HUES64 (cell line): ENCODE measurements around the gene SLC16A13.
"Not testable (repeated sequence)": the region's sequence is repeated elsewhere in the genome, so short reads cannot be mapped to it uniquely, and the experiment has no call there.

Source experiments
- H3K27ac ChIP-seq: 2 replicates; pipeline ENCODE4 v1.7.0; 2013; ENCODE audit warnings: low read depth, low read length, inconsistent platforms
- H3K27me3 ChIP-seq: 2 replicates; pipeline ENCODE4 v1.6.1; 2013; ENCODE audit warnings: mild to moderate bottlenecking, low read length; ENCODE audit not compliant: insufficient read depth
- H3K36me3 ChIP-seq: 2 replicates; pipeline ENCODE4 v1.6.1; 2013; ENCODE audit warnings: mild to moderate bottlenecking, low read length; ENCODE audit not compliant: insufficient read depth
- H3K4me1 ChIP-seq: 2 replicates; pipeline ENCODE4 v1.6.1; 2013; ENCODE audit warnings: mild to moderate bottlenecking, low read length, moderate library complexity; ENCODE audit not compliant: insufficient read depth
- H3K4me3 ChIP-seq: 2 replicates; pipeline ENCODE4 v1.5.1; 2013; ENCODE audit warnings: mild to moderate bottlenecking, low read length, moderate library complexity
- H3K9ac ChIP-seq: 2 replicates; pipeline ENCODE4 v1.6.1; 2013; ENCODE audit warnings: mild to moderate bottlenecking, low read depth, low read length
- H3K9me3 ChIP-seq: 2 replicates; pipeline ENCODE4 v1.6.1; 2013; ENCODE audit warnings: low read depth, low read length; ENCODE audit not compliant: insufficient read depth
- WGBS: fragments of 150-250, 120-280 bp; methylation state at CpG from one replicate; pipeline ENCODE4 v1.1.7; 2013; ENCODE audit warnings: missing lambda C conversion rate; 5-methylcytosine and 5-hydroxymethylcytosine counted together

Gene SLC16A13

DNA sequence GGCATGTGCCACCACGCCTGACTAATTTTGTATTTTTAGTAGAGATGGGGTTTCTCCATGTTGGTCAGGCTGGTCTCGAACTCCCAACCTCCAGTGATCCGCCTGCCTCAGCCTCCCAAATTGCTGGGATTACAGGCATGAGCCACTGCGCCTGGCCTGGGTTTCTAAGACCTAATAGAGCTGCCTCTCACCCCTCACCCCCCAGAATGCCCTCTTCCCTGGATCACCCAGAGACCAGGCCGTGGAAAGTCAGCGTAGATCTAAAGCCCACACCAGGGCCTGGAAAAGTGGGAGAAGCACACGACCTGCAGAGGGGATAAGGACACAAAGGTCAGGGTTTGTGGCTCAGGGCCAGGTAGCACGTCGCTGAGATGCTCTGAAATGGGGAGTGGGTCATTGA, 14.8 kb downstream of the SLC16A13 start:
- not testable (repeated sequence) for H3K4me3 ChIP-seq, H3K36me3 ChIP-seq, H3K27ac ChIP-seq, H3K9ac ChIP-seq, H3K4me1 ChIP-seq, H3K9me3 ChIP-seq
- WGBS: 84% methylated on average over 8 of the region's 9 CpGs
- peaks cover 24% of the 10 kb centered on the region for H3K27me3 ChIP-seq

DNA sequence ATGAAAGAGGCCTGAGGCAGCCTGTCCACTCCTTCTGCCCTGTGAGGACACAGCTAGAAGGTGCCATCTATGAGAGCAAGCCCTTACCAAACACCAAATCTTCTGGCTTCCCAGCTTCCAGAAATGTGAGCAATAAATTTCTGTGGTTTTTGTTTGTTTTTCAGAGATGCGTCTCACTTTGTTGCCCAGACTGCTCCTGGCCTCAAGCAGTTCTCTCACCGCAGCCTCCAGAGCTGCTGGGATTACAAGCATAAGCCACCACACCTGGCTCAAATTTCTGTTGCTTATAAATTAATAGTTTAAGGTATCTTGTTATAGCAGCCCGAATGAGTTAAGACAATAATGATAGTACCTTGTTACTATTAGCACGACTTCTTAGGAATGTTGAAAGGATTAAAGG, 20.6 kb downstream of the SLC16A13 start:
- Histone ChIP-seq H3K9ac (no peak overlapping the region), H3K9me3 (no peaks in the 10 kb centered on the region), H3K4me1 (no peaks in the 10 kb centered on the region), H3K27ac (no peak overlapping the region), H3K4me3 (no peak overlapping the region), H3K27me3 (0 out of 2 replicates have a peak, but pooled peaks cover 4% of the 10 kb centered on the region), H3K36me3 (no peaks in the 10 kb centered on the region)
- 92% methylated on average over 4 of the region's 4 CpGs for WGBS

DNA sequence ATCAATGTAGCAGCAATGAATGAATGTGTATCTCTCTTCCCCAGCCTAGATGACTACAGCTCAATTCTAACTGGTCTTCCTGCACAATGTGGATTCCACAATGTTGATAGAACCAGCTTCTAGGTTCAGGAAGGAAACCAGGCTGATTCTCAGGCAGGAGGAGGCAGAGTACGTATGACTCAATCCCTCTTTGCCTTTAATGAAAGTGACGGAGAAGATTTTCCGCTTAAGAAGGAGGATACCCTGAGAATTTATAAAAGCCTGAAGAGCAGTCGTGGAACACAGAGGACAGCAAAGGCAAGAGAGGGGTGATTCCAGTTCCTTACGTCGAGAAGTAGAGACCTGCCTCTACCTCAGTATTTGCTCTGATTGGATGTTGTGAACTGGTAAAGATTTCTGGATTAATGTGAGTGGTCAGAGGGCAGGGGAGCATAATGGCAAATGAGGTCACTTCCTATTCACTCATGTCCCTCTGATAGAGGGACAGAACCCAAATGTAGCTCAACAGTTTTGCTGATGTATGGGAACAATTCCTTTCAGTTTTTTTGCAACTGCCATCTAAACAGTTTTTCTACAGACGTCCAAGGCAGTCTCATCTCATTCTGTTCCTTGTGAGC, 23.1 kb downstream of the SLC16A13 start:
- no peak overlapping the region for H3K27ac ChIP-seq
- no peak overlapping the region for H3K4me3 ChIP-seq
- H3K4me1 ChIP-seq: 0 out of 2 replicates have a peak, but pooled peaks cover 6% of the 10 kb centered on the region
- H3K36me3 ChIP-seq: no peaks in the 10 kb centered on the region
- WGBS: 88% methylated on average over 7 of the region's 7 CpGs
- no peaks in the 10 kb centered on the region for H3K27me3 ChIP-seq
- H3K9me3 ChIP-seq: no peaks in the 10 kb centered on the region
- H3K9ac ChIP-seq: no peak overlapping the region

DNA sequence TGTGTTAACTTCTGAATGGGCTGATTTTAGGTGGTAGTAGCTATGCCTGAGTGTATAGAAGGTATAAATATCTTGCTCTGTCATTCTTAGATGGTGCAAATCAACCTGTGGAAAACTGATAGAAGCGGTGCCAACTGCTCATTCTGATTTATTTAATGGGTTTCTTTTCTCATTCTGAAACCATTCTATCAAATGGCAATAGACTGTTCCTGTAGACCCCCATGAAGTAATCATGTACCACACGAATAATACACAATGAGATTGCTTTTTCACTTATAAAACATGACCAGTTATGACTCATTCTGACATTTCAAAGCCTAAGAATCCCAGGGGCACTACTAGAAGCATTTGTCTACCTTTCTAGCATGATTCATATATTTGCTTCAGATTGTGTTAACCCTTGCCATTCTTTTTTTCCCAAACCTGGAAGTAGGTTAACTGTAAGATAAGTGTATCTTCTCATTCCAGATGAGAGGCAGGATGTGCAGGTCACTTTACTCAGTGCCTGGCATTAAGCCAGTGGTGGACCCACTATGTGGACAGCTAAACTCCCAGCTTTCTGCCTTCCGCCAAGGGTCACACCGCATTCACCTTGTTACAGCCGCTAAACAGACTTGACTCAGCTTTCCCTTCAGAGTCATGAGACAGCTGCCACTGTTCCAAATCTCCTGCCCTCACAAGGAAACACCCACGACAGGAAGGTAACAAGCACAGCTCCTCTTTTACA, 24.5 kb downstream of the SLC16A13 start:
- WGBS: 73% methylated on average over 6 of the region's 6 CpGs
- Histone ChIP-seq H3K4me1 (0 out of 2 replicates have a peak, but pooled peaks cover 6% of the 10 kb centered on the region), H3K9ac (no peak overlapping the region), H3K36me3 (no peaks in the 10 kb centered on the region), H3K27ac (no peak overlapping the region), H3K9me3 (no peaks in the 10 kb centered on the region), H3K27me3 (no peaks in the 10 kb centered on the region), H3K4me3 (no peak overlapping the region)

DNA sequence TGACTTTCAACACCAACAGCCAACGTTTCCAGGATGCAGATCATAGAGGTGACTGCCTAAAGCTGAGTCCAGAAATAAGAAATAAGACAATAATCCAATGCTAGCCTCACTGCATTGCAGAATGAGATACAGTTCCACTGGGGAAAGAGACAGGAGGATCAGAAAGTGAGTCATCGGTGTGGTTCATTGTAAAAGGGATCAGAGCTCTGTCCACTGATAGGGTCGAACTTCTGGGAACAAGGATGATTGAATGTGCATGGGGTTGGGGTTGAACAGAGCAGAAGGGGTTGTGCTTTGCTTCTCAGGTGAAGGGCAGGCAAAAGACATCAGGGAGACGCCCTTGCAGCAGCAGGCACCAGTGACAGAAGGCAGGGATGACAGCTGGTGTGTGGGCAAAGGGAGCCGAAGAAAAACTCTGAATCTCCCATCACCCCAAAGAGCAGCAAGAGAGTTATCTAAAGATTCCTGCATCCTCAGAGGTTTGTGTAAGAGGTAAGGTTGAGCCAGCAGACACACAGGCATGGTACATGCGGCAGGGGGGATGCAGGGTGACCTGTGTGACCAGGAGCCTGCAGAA, 27.8 kb downstream of the SLC16A13 start:
- Histone ChIP-seq H3K4me3 (no peak overlapping the region), H3K27me3 (no peaks in the 10 kb centered on the region), H3K27ac (no peak overlapping the region), H3K9me3 (peaks cover 14% of the 10 kb centered on the region), H3K9ac (no peak overlapping the region), H3K36me3 (no peaks in the 10 kb centered on the region), H3K4me1 (0 out of 2 replicates have a peak, but pooled peaks cover 6% of the 10 kb centered on the region)
- WGBS: 83% methylated on average over 5 of the region's 6 CpGs

DNA sequence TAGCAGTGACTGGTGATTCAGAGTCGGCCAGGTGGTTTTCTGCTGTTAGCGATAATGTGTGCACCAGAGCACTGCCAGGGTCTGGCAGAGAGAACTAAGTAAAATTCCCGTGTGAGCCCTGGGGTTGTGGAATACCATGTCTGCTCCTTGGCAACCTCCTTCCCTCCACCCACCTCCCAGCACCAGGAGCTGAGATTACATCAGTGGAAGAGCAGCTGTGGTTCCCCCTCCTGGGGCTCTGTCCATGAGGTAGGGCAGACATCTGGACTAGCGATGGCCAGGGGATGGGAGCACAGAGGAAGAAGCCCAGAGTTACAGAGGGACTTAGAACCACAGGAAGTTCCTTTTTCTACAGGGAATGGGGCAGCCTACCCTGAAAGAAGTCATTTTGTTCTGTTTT, 28.4 kb downstream of the SLC16A13 start:
- H3K9me3 ChIP-seq: peaks cover 19% of the 10 kb centered on the region
- H3K27ac ChIP-seq: no peak overlapping the region
- no peaks in the 10 kb centered on the region for H3K27me3 ChIP-seq
- H3K4me3 ChIP-seq: no peak overlapping the region
- WGBS: 87% methylated on average over 4 of the region's 4 CpGs
- no peaks in the 10 kb centered on the region for H3K36me3 ChIP-seq
- 0 out of 2 replicates have a peak, but pooled peaks cover 6% of the 10 kb centered on the region for H3K4me1 ChIP-seq
- H3K9ac ChIP-seq: no peak overlapping the region

DNA sequence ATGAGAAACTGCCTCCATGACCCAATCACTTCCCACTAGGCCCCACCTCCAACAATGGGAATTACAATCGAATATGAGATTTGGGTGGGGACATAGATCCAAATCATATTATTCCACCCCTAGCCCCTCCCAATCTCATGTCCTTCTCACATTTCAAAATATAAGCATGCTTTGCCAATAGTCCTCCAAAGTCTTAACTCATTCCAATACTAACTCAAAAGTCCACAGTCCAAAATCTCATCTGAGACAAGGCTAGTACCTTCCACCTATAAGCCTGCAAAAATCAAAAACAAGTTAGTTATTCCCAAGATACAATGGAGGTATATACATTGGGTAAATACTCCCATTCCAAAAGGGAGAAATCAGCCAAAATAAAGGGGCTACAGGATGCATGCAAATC, 31.4 kb downstream of the SLC16A13 start:
- no peaks in the 10 kb centered on the region for H3K36me3 ChIP-seq

DNA sequence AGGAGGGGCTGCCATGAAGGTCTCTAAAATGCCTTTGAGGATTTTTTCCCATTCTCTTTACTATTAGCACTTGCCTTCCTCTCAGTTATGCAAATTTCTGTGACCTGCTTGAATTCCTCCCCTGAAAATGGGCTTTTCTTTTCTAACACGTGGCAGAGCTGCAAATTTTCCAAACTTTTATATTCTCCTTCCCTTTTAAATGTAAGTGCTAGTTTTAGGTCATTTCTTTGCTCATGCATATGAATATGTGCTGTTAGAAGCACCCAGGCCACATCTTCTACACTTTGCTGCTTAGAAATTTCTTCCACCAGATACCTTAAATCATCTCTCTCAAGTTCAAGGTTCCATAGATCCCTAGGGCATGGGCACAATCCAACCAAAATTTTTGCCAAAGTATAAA, 32.5 kb downstream of the SLC16A13 start:
- H3K27me3 ChIP-seq: no peaks in the 10 kb centered on the region
- 21% methylated on average over 1 of the region's 1 CpG for WGBS

More for the DNA sequence above, 31.4 kb downstream of the SLC16A13 start:
- Histone ChIP-seq H3K9ac (no peak overlapping the region), H3K27me3 (no peaks in the 10 kb centered on the region), H3K4me3 (no peak overlapping the region), H3K9me3 (peaks cover 19% of the 10 kb centered on the region), H3K27ac (no peak overlapping the region), H3K4me1 (0 out of 2 replicates have a peak, but pooled peaks cover 6% of the 10 kb centered on the region)
- 87% methylated on average over 1 of the region's 1 CpG for WGBS

DNA sequence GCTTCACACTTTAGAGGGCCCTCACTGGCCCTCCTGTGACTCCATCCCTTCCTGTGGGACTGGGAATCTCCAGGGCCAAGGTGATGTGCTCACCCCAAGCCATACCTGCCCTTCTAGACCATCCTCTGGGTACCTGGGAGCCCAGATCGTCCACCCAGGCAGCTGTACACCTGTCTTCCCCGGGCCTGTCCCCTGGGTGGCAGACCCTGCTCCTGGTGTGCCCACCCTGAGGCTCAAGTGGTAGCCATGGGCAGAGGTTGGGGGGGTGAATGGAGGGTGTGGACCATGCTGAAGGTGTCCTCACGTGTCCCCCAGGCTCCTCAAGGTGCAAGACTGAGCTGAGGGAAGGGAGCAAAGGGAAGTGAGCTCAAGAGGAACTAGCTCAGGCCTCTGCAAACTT, 34.9 kb downstream of the SLC16A13 start:
- Histone ChIP-seq H3K4me3 (no peak overlapping the region), H3K27me3 (no peaks in the 10 kb centered on the region), H3K9me3 (peaks cover 19% of the 10 kb centered on the region), H3K36me3 (no peaks in the 10 kb centered on the region), H3K4me1 (no peaks in the 10 kb centered on the region), H3K27ac (no peak overlapping the region), H3K9ac (no peak overlapping the region)
- 93% methylated on average over 3 of the region's 3 CpGs for WGBS

More for the DNA sequence above, 32.5 kb downstream of the SLC16A13 start:
- no peak overlapping the region for H3K27ac ChIP-seq
- 0 out of 2 replicates have a peak, but pooled peaks cover 3% of the 10 kb centered on the region for H3K4me1 ChIP-seq
- H3K4me3 ChIP-seq: no peak overlapping the region
- peaks cover 19% of the 10 kb centered on the region for H3K9me3 ChIP-seq
- no peak overlapping the region for H3K9ac ChIP-seq
- H3K36me3 ChIP-seq: no peaks in the 10 kb centered on the region

DNA sequence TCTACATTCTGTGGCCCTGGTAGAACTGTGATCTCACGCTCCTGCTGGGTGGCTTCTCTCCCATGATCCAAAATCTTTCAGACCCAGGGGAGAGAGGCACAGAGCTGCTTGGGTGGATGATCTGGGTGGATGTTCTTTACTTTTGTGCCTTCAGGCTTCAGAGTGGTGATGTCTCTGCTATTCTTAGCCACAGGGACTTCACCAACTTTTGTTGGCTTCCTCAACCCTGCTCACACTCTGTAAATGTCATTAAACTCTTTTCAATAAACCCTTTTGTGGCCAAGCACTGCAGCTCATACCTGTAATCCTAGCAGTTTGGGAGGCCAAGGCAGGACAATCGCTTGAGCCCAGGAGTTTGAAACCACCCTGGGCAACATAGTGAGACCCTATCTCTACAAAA, 36.6 kb downstream of the SLC16A13 start:
- WGBS: 92% methylated on average over 1 of the region's 2 CpGs
- no peak overlapping the region for H3K9ac ChIP-seq

DNA sequence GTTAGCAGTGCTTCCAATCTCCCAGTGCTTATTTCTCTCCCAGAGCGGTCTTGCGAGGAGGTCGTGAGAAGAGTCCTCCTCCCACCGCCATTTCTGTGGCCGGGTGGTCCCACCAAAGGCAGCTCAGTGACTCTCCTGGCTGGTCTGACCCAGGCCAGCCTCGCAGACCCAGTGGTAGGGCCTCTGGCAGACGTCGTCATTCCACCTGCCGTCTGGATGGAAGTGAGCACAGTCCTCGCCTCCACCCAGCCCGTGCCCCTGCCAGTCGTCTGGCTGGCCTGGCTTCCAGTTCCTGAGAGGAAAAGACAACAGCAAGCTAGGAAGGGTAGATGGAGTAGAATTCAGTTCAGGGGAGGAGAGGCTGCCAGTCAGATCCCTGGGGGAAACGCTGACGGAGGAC, 39.1 kb downstream of the SLC16A13 start:
- no peaks in the 10 kb centered on the region for H3K36me3 ChIP-seq
- WGBS: 92% methylated on average over 14 of the region's 14 CpGs
- H3K4me3 ChIP-seq: no peak overlapping the region
- H3K9ac ChIP-seq: no peak overlapping the region
- no peaks in the 10 kb centered on the region for H3K27me3 ChIP-seq
- no peaks in the 10 kb centered on the region for H3K4me1 ChIP-seq
- no peak overlapping the region for H3K27ac ChIP-seq
- H3K9me3 ChIP-seq: no peaks in the 10 kb centered on the region

More for the DNA sequence above, 36.6 kb downstream of the SLC16A13 start:
- no peaks in the 10 kb centered on the region for H3K27me3 ChIP-seq
- H3K27ac ChIP-seq: no peak overlapping the region
- H3K36me3 ChIP-seq: no peaks in the 10 kb centered on the region
- peaks cover 16% of the 10 kb centered on the region for H3K9me3 ChIP-seq
- no peak overlapping the region for H3K4me3 ChIP-seq
- no peaks in the 10 kb centered on the region for H3K4me1 ChIP-seq
